BLaER1 (cell line): ENCODE measurements around the gene PIWIL1.

ENCODE experiments used
- H3K27ac ChIP-seq: shearing (Covaris generic); formaldehyde crosslinking; 2 replicates; pipeline ENCODE4 v1.8.1; 2022
- H3K27me3 ChIP-seq: shearing (Covaris generic); formaldehyde crosslinking; 2 replicates; pipeline ENCODE4 v1.8.1; 2022
- H3K36me3 ChIP-seq: shearing (Covaris generic); formaldehyde crosslinking; 2 replicates; pipeline ENCODE4 v1.8.1; 2022
- H3K4me1 ChIP-seq: shearing (Covaris generic); formaldehyde crosslinking; 2 replicates; pipeline ENCODE4 v1.8.1; 2022
- H3K4me2 ChIP-seq: shearing (Covaris generic); formaldehyde crosslinking; 2 replicates; pipeline ENCODE4 v1.8.1; 2022
- H3K4me3 ChIP-seq: shearing (Covaris generic); formaldehyde crosslinking; 2 replicates; pipeline ENCODE4 v1.8.1; 2022
- H3K9ac ChIP-seq: shearing (Covaris generic); formaldehyde crosslinking; 2 replicates; pipeline ENCODE4 v1.8.1; 2022
- H3K9me3 ChIP-seq: shearing (Covaris generic); formaldehyde crosslinking; 2 replicates; pipeline ENCODE4 v1.8.1; 2022
- H4K20me1 ChIP-seq: shearing (Covaris generic); formaldehyde crosslinking; 2 replicates; pipeline ENCODE4 v1.8.1; 2022
- Cebpa-rat ChIP-seq: shearing (Covaris generic); IDR thresholded peaks from 2 replicates; pipeline ENCODE4 v1.8.1; 2022

PIWIL1 gene

GRCh38 chr12:130350715-130351114 is 13.0 kb downstream of the PIWIL1 start:
- Histone ChIP-seq H3K4me3 (no peak overlapping the region), H4K20me1 (no peaks in the 10 kb centered on the region), H3K9ac (no peak overlapping the region), H3K4me1 (no peaks in the 10 kb centered on the region), H3K27me3 (no peaks in the 10 kb centered on the region), H3K27ac (no peak overlapping the region), H3K36me3 (no peaks in the 10 kb centered on the region), H3K9me3 (no peaks in the 10 kb centered on the region), H3K4me2 (no peak overlapping the region)
- no peak for TF ChIP-seq Cebpa-rat

GRCh38 chr12:130351326-130351725 is 13.6 kb downstream of the PIWIL1 start:
- H3K27me3 ChIP-seq = no peaks in the 10 kb centered on the region
- no peak overlapping the region for H3K4me3 ChIP-seq
- no peaks in the 10 kb centered on the region for H3K36me3 ChIP-seq
- TF ChIP-seq Cebpa-rat = no peak
- no peaks in the 10 kb centered on the region for H3K9me3 ChIP-seq
- H4K20me1 ChIP-seq = no peaks in the 10 kb centered on the region
- no peak overlapping the region for H3K27ac ChIP-seq
- no peak overlapping the region for H3K9ac ChIP-seq
- H3K4me1 ChIP-seq = peaks cover 2% of the 10 kb centered on the region
- no peak overlapping the region for H3K4me2 ChIP-seq

- Histone ChIP-seq H3K4me1 (peaks cover 20% of the 10 kb centered on the region), H3K4me3 (no peak overlapping the region), H3K9me3 (no peaks in the 10 kb centered on the region), H3K9ac (no peak overlapping the region), H3K4me2 (no peak overlapping the region), H3K36me3 (no peaks in the 10 kb centered on the region), H3K27ac (no peak overlapping the region), H4K20me1 (no peaks in the 10 kb centered on the region), H3K27me3 (no peaks in the 10 kb centered on the region)
- TF ChIP-seq Cebpa-rat = no peak
Measured at GRCh38 chr12:130353081-130353480, 15.4 kb downstream of the PIWIL1 start.

GRCh38 chr12:130354407-130354806 is 16.7 kb downstream of the PIWIL1 start:
- Histone ChIP-seq H3K4me1 (peaks cover 24% of the 10 kb centered on the region), H3K27me3 (no peaks in the 10 kb centered on the region), H3K9me3 (no peaks in the 10 kb centered on the region), H3K4me2 (no peak overlapping the region), H3K27ac (no peak overlapping the region), H4K20me1 (no peaks in the 10 kb centered on the region), H3K4me3 (no peak overlapping the region), H3K36me3 (no peaks in the 10 kb centered on the region), H3K9ac (no peak overlapping the region)
- no peak for TF ChIP-seq Cebpa-rat

- Histone ChIP-seq H3K4me2 (no peak overlapping the region), H3K9ac (no peak overlapping the region), H3K4me1 (peaks cover 24% of the 10 kb centered on the region), H3K27me3 (no peaks in the 10 kb centered on the region), H4K20me1 (no peaks in the 10 kb centered on the region), H3K36me3 (no peaks in the 10 kb centered on the region), H3K9me3 (no peaks in the 10 kb centered on the region), H3K27ac (no peak overlapping the region), H3K4me3 (no peak overlapping the region)
- no peak for TF ChIP-seq Cebpa-rat
Measured at GRCh38 chr12:130356222-130356621, 18.5 kb downstream of the PIWIL1 start.

- no peaks in the 10 kb centered on the region for H3K9me3 ChIP-seq
- peaks cover 24% of the 10 kb centered on the region for H3K4me1 ChIP-seq
- H3K36me3 ChIP-seq = no peaks in the 10 kb centered on the region
- H4K20me1 ChIP-seq = no peaks in the 10 kb centered on the region
- no peak overlapping the region for H3K9ac ChIP-seq
- H3K27me3 ChIP-seq = no peaks in the 10 kb centered on the region
- H3K4me3 ChIP-seq = no peak overlapping the region
- H3K4me2 ChIP-seq = peak overlapping the region; percentile 66
- H3K27ac ChIP-seq = no peak overlapping the region
- no peak for TF ChIP-seq Cebpa-rat
Measured at GRCh38 chr12:130357241-130357640, 19.6 kb downstream of the PIWIL1 start.

GRCh38 chr12:130357729-130358330 is 20.1 kb downstream of the PIWIL1 start:
- Histone ChIP-seq H4K20me1 (no peaks in the 10 kb centered on the region), H3K4me2 (peak overlapping the region; percentile 66), H3K27me3 (no peaks in the 10 kb centered on the region), H3K36me3 (no peaks in the 10 kb centered on the region), H3K27ac (no peak overlapping the region), H3K4me3 (no peak overlapping the region), H3K9me3 (no peaks in the 10 kb centered on the region), H3K9ac (no peak overlapping the region), H3K4me1 (peaks cover 24% of the 10 kb centered on the region)
- TF ChIP-seq Cebpa-rat = peak; percentile 81

GRCh38 chr12:130362060-130362459 is 24.4 kb downstream of the PIWIL1 start:
- TF ChIP-seq Cebpa-rat = no peak
- no peaks in the 10 kb centered on the region for H4K20me1 ChIP-seq
- H3K4me3 ChIP-seq = no peak overlapping the region
- H3K9me3 ChIP-seq = no peaks in the 10 kb centered on the region
- H3K4me2 ChIP-seq = no peak overlapping the region
- no peak overlapping the region for H3K9ac ChIP-seq
- H3K4me1 ChIP-seq = peaks cover 18% of the 10 kb centered on the region
- H3K27me3 ChIP-seq = no peaks in the 10 kb centered on the region; the same call in 1 of the 2 replicates
- H3K36me3 ChIP-seq = no peaks in the 10 kb centered on the region
- H3K27ac ChIP-seq = no peak overlapping the region

- Histone ChIP-seq H3K4me1 (peaks cover 8% of the 10 kb centered on the region; the same call in 1 of the 2 replicates), H3K9ac (no peak overlapping the region), H3K9me3 (peaks cover 5% of the 10 kb centered on the region; the same call in 1 of the 2 replicates), H4K20me1 (no peaks in the 10 kb centered on the region), H3K4me2 (no peak overlapping the region), H3K27me3 (no peaks in the 10 kb centered on the region; the same call in 1 of the 2 replicates), H3K27ac (no peak overlapping the region), H3K36me3 (no peaks in the 10 kb centered on the region), H3K4me3 (no peak overlapping the region)
- TF ChIP-seq Cebpa-rat = no peak
Measured at GRCh38 chr12:130364578-130364977, 26.9 kb downstream of the PIWIL1 start.

- Histone ChIP-seq H3K9me3 (peaks cover 5% of the 10 kb centered on the region; the same call in 1 of the 2 replicates), H3K36me3 (no peaks in the 10 kb centered on the region), H3K4me3 (no peak overlapping the region), H3K4me1 (peaks cover 8% of the 10 kb centered on the region; the same call in 1 of the 2 replicates), H4K20me1 (no peaks in the 10 kb centered on the region), H3K27ac (no peak overlapping the region), H3K4me2 (no peak overlapping the region), H3K9ac (no peak overlapping the region), H3K27me3 (no peaks in the 10 kb centered on the region; the same call in 1 of the 2 replicates)
- no peak for TF ChIP-seq Cebpa-rat
Measured at GRCh38 chr12:130366159-130366558, 28.5 kb downstream of the PIWIL1 start.
